ENCODE data around the gene CLCF1.

CLCF1 gene

GRCh38 chr11:67372993-67373647 lies at the start of gene CLCF1:
CLCF1 (minus strand) TSS chr11:67373598; CDS start chr11:67373539, 59 bp downstream.
- FAIRE-seq: no peak

- FAIRE-seq: no peak
These were observed 49.5 kb upstream of the CLCF1 start for GRCh38 chr11:67422891-67423290.

- no peak for FAIRE-seq
These were observed 48.1 kb upstream of the CLCF1 start for GRCh38 chr11:67421430-67422031.

GRCh38 chr11:67420646-67421429 lies 47.4 kb upstream of the CLCF1 start:
- no peak for FAIRE-seq

GRCh38 chr11:67420147-67420645 lies 46.8 kb upstream of the CLCF1 start:
- no peak for FAIRE-seq

GRCh38 chr11:67419325-67420049 lies 46.1 kb upstream of the CLCF1 start:
- FAIRE-seq: no peak

- FAIRE-seq: no peak
These were observed 45.3 kb upstream of the CLCF1 start for GRCh38 chr11:67418476-67419281.

GRCh38 chr11:67417425-67417824 lies 44.0 kb upstream of the CLCF1 start:
- no peak for FAIRE-seq

- no peak for FAIRE-seq
These were observed 43.3 kb upstream of the CLCF1 start for GRCh38 chr11:67416416-67417335.

- no peak for FAIRE-seq
These were observed 42.3 kb upstream of the CLCF1 start, which contains the start of gene CARNS1 for GRCh38 chr11:67415501-67416304. CARNS1 (plus strand) TSS chr11:67415678; CDS start chr11:67416200, 522 bp downstream.

- FAIRE-seq: no peak
These were observed 40.0 kb upstream of the CLCF1 start for GRCh38 chr11:67413266-67413849.

- no peak for FAIRE-seq
These were observed 39.2 kb upstream of the CLCF1 start for GRCh38 chr11:67412495-67413179.

GRCh38 chr11:67411785-67412152 lies 38.4 kb upstream of the CLCF1 start:
- FAIRE-seq: no peak

GRCh38 chr11:67410984-67411784 lies 37.8 kb upstream of the CLCF1 start:
- no peak for FAIRE-seq

GRCh38 chr11:67410369-67410831 lies 37.0 kb upstream of the CLCF1 start:
- FAIRE-seq: no peak

GRCh38 chr11:67409781-67410368 lies 36.5 kb upstream of the CLCF1 start:
- no peak for FAIRE-seq

- no peak for FAIRE-seq
These were observed 35.9 kb upstream of the CLCF1 start for GRCh38 chr11:67409261-67409666.

Data from colon (tissue), 2 donors.